Measurements from ENCODE around the gene P2RY12. TPM values are rescaled to one million over a fixed set of nuclear protein-coding genes. Genes with fewer than 3 reads are reported as not detected.

P2RY12 gene
- total and polyA plus RNA-seq, 2 of the 8 experiments (the other 6 are each of a cell fraction or from before 2014, with no cell fraction given), result not detected

DNA sequence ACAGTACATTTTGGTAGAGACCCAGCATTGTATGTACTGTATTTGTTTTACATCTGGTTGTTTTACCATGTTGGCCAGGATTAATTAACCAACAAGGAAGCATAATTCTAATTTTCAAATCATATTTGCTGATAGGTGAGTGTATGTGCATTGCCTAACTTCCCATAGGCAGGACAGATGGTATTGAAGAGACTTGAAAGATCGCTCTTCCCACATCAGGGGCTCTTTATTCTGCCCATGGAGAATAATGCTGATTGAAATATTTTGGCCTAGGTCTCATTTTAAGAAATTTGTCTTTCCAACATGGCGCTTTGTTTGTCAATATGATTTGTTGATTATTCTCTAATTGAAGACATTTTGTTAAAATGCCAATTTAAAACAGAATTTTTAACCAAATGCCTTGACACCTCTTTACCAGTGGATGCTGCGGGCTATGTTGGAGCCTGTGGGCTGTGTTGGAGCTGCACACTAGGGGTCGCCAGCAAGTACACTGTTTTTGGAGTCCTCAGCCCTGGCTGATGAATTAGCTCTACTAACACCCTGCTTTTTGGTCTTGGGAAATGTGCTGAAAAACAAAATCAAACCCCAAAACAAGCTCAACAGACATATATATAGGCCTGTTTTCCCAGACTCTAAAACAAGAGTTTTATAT, 5.3 kb downstream of the P2RY12 start:
- H3K9me3 ChIP-seq (ENCODE audit: insufficient read depth in 2 of 2, low read depth in 1 of 2, low read length in 1 of 2), result no peaks in the 10 kb centered on the region
- ChIA-PET CTCF (ENCODE audit: partially characterized antibody) (interaction anchor here (0.6 to 2.4 kb wide), 30 partner anchors 8 to 538 kb away, joined by 3 to 19 read pairs (median 3); no protein-coding TSS in a partner anchor), POLR2A (ENCODE audit: partially characterized antibody) (no interaction called here)
- no peak overlapping the region for H2BK20ac ChIP-seq (ENCODE audit: low read length)
- DNase-seq (ENCODE audit: low read depth in 1 of 2, low spot score in 2 of 2), result peak in 1 of 2 experiments; percentile 63
- H4K8ac ChIP-seq (ENCODE audit: extremely low read depth, insufficient read depth, low read length), result no peak overlapping the region
- H2AFZ ChIP-seq (ENCODE audit: low read length), result no peak overlapping the region
- no peak overlapping the region for H3K14ac ChIP-seq (ENCODE audit: insufficient read length)
- H2BK120ac ChIP-seq (replicated peaks; ENCODE audit: low read depth, low read length), result no peak overlapping the region
- H3K27me3 ChIP-seq (replicated peaks in 1 of 4; ENCODE audit: control insufficient read depth in 3 of 4, extremely low read depth in 1 of 4, insufficient read depth in 3 of 4, low read length in 3 of 4), result no peaks in the 10 kb centered on the region
- H4K20me1 ChIP-seq (replicated peaks in 1 of 2; ENCODE audit: control insufficient read depth in 1 of 2, insufficient read depth in 2 of 2, low read length in 2 of 2), result no peaks in the 10 kb centered on the region
- H2BK15ac ChIP-seq (ENCODE audit: low read length), result no peak overlapping the region
- no peak overlapping the region for H3K9ac ChIP-seq (replicated peaks in 1 of 4; ENCODE audit: extremely low read depth in 1 of 4, low read depth in 3 of 4, low read length in 3 of 4)
- peaks cover 0 to 22% (median 1%) of the 10 kb centered on the region in 4 experiments; a peak in 3 of 8 replicates for H3K36me3 ChIP-seq (ENCODE audit: control insufficient read depth in 2 of 4, insufficient read depth in 4 of 4, low read length in 3 of 4)
- no peaks in the 10 kb centered on the region for H3K79me1 ChIP-seq (ENCODE audit: low read depth, low read length)
- H3K23ac ChIP-seq (ENCODE audit: insufficient read length), result no peak overlapping the region
- no peak overlapping the region for H3K27ac ChIP-seq (ENCODE audit: low read depth, low read length)
- H3K18ac ChIP-seq (ENCODE audit: extremely low read depth, low read length), result no peak overlapping the region
- no peak overlapping the region for H4K5ac ChIP-seq (ENCODE audit: insufficient read length, low read depth, low read length)
- no peak overlapping the region for H3K4me3 ChIP-seq (ENCODE audit: extremely low read depth in 1 of 4, insufficient read depth in 2 of 4, low read depth in 3 of 4, low read length in 4 of 4)
- no peak overlapping the region for H3K4me2 ChIP-seq (ENCODE audit: insufficient read depth in 1 of 2, low read depth in 2 of 2, low read length in 2 of 2)
- FAIRE-seq, result peak; percentile 78
- H4K91ac ChIP-seq (replicated peaks; ENCODE audit: insufficient read length, low read length), result no peak overlapping the region
- H2BK12ac ChIP-seq (ENCODE audit: low read depth, low read length), result no peak overlapping the region
- no peak overlapping the region for H3K4ac ChIP-seq (replicated peaks; ENCODE audit: insufficient read length, low read depth, low read length)
- H3K79me2 ChIP-seq (ENCODE audit: control insufficient read depth in 1 of 2, insufficient read depth in 2 of 2, low read length in 2 of 2), result no peaks in the 10 kb centered on the region
- no peak for TF ChIP-seq RFX5 (IDR thresholded peaks at IDR 0.05; ENCODE audit: borderline replicate concordance, low read depth, low read length)
- peak; percentile 61 to 69 for TF ChIP-seq RAD21 (IDR thresholded peaks at IDR 0.05 in 1 of 2, conservative IDR thresholded peaks at IDR 0.05 in 1 of 2; ENCODE audit: low read depth in 2 of 2, low read length in 2 of 2)
- TF ChIP-seq ZNF274 (IDR thresholded peaks at IDR 0.05; ENCODE audit: borderline replicate concordance, extremely low read depth, low read length), result no peak
- TF ChIP-seq, protein P1, sequence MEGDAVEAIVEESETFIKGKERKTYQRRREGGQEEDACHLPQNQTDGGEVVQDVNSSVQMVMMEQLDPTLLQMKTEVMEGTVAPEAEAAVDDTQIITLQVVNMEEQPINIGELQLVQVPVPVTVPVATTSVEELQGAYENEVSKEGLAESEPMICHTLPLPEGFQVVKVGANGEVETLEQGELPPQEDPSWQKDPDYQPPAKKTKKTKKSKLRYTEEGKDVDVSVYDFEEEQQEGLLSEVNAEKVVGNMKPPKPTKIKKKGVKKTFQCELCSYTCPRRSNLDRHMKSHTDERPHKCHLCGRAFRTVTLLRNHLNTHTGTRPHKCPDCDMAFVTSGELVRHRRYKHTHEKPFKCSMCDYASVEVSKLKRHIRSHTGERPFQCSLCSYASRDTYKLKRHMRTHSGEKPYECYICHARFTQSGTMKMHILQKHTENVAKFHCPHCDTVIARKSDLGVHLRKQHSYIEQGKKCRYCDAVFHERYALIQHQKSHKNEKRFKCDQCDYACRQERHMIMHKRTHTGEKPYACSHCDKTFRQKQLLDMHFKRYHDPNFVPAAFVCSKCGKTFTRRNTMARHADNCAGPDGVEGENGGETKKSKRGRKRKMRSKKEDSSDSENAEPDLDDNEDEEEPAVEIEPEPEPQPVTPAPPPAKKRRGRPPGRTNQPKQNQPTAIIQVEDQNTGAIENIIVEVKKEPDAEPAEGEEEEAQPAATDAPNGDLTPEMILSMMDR (IDR thresholded peaks at IDR 0.05; ENCODE audit: control extremely low read depth in 1 of 3, insufficient read depth in 1 of 3, low read depth in 1 of 3, low read length in 3 of 3), result peak; percentile 72 to 86 (median 81)
- TF ChIP-seq CTBP2 (IDR thresholded peaks at IDR 0.05; ENCODE audit: borderline replicate concordance, insufficient read depth, insufficient read length, low read length), result no peak
- TF ChIP-seq SUZ12 (IDR thresholded peaks at IDR 0.05; ENCODE audit: low read length), result no peak
- no peak for TF ChIP-seq YY1 (IDR thresholded peaks at IDR 0.05; ENCODE audit: low read depth, low read length)
- no peaks in the 10 kb centered on the region for H3K23me2 ChIP-seq (ENCODE audit: low read depth, low read length)
- H2BK5ac ChIP-seq (ENCODE audit: low read depth, low read length), result no peak overlapping the region
- H3K56ac ChIP-seq (replicated peaks; ENCODE audit: insufficient read length, low read depth, low read length), result no peak overlapping the region
- 44% methylated on average over 4 of the region's 4 CpGs; no CpG with 5 or more reads in 1 of the 2 experiments for WGBS, 2 experiments (ENCODE audit: extremely low coverage in 1 of 2, insufficient coverage in 1 of 2, insufficient read length in 1 of 2, insufficient replicate concordance in 2 of 2, low coverage in 1 of 2, low lambda C conversion rate in 2 of 2, missing lambda C conversion rate in 1 of 2)
- H2AK5ac ChIP-seq (ENCODE audit: low read depth, low read length), result no peak overlapping the region
- no peaks in the 10 kb centered on the region for H3K4me1 ChIP-seq (replicated peaks in 1 of 4; ENCODE audit: control insufficient read depth in 3 of 4, insufficient read depth in 4 of 4, low read length in 3 of 4)

Data from H1 (cell line).